Endometrial microvascular endothelial cells (primary cell): ENCODE data around the gene PRR32. TPM values are rescaled to one million over a fixed set of nuclear protein-coding genes. Genes with fewer than 3 reads are reported as not detected.
"Not testable (repeated sequence)": the region's sequence is repeated elsewhere in the genome, so short reads cannot be mapped to it uniquely, and the experiment has no call there.

Source experiments
- in situ Hi-C: cut with HindIII; loops from 2 replicates; pipeline ENCODE4 v1.10.0; 2017; ENCODE audit warnings: low sequenced_read_pairs, low pct_unique_long_range_greater_than_20kb; ENCODE audit errors: inconsistent ontology term
- total RNA-seq: library from RNA; depleted of rRNA; stranded (reverse); fragments of >200 nt; gene quantifications from one replicate; pipeline ENCODE4 v1.2.3, GENCODE V29; 2015; ENCODE audit errors: inconsistent ontology term

The PRR32 gene, protein sequence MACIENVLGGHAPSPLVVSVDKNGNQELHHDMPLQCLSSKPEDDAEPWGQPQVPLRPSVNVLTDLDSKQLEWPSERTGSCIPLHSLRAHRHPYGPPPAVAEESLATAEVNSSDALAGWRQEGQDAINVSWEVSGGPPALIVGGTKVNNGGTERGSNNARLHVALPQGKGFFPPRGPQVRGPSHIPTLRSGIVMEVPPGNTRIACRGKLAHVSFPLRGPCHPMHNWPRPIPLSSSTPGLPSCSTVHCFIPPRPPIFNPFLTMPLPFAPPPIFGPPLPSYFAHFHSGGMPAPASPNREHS
- total RNA-seq = not detected

DNA sequence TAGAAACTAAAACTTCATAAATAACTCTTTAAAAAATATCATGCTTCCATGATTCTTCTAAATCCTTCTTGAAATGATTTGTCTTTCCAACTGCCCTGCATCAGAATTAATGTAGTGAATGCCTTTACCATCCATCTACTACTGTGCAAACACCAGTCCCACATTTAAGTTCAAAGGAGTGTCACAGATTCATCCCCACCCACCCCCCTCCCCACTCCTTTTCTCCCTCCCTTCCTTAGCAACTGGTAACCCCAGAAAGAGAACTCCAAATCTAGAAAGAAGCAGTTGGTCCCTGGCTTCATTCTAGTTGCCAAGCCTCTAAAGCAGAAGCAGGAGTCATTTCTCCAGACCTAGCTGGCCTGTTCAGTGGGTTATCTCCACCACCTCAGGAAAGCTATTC, at the start of gene PRR32:
Gene PRR32, plus strand, starts transcription at position 301 of the 400 bp plus-strand sequence. CDS start 115 bp downstream, outside the sequence.
- in situ Hi-C loops = no loop called here

DNA sequence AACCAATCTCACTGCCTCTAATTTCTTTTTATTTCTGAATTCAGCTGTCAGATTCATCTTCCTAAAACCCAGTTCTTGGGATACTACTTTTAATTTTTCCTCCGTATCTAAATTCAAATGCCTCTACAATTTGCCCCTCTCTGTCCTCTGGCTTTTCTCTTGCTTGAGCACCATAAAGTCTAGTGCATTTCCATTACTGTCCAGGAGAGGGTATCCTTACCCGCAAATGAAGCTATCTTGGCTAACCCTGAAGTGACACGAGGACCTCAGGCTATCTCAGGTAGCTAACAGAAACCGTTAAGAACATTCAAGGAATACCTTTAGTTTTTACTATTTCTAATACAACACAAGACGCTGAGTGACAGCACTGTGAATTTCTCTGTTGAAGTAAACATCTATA, 49.4 kb upstream of the PRR32 start:
- in situ Hi-C loops = no loop called here

DNA sequence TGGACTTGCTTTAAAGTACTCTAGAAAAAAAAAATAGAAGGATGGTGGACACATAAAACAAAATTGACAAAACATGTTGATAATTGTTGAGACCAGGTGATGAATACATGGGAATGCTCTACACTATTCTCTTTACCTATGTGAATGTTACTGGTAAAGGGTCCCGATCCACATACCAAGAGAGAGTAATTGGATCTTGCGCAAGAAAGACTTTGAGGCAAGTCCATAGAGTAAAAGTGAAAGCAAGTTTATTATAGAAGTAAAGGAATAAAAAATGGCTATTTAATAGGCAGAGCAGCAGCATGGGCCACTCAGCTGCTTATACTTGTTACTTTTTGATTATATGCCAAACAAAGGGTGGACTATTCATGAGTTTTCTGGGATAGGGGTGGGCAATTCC, 34.0 kb upstream of the PRR32 start:
- in situ Hi-C loops = no loop called here

DNA sequence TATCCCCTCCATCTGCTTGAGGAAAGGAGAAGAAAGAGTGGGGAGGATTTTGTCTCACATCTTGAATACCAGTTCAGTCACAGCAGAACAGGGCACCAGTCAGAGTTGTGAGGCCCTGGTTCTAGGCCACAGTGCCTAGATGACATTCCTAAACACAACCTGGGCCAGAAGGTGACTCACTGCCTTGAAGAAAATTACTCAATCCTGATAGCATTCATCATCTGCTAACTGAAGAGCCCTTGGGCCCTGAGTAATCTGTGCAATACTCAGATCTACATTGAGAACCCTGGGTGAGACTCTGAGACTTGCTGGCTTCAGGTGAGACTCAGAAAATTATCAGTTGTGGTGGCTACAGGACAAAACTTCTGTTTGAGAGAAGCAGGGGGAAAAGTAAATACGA, 20.5 kb upstream of the PRR32 start:
- in situ Hi-C loops = no loop called here

DNA sequence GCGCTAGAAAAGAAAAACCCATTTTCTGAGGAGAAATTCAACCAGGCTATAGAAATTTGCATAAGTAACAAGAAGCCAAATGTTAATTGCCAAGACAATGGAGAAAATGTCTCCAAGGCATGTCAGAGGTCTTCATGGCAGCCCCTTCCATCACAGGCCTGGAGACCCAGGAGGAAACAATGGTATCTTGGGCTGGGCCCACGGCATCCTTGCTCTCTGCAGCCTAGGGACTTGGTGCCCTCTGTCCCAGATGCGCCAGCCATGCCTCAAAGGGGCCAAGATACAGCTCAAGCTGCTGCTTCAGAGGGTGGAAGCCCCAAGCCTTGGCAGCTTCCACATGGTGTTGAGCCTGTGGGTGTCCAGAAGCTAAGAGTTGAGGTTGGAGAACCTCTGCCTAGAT, 12.7 kb upstream of the PRR32 start:
- in situ Hi-C loops = not testable (repeated sequence)

DNA sequence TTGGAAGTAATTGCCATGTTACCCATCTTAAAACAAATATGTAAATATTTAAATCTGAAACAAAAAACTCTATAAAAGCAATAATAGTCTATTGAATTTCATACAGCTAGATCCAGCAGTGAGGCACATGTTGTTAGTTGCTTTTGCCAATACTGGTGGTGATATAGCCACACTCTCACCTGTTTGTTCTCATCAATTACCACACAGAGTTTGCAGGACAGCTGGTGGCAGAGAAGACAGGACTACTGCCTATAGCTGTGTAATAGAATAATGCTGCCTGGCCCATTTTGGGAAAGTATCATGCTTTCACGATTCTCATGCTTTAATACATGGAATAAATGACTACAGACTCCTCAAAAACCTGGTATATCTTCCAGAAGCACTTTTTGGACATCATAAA, 3.7 kb upstream of the PRR32 start:
- in situ Hi-C loops = no loop called here

DNA sequence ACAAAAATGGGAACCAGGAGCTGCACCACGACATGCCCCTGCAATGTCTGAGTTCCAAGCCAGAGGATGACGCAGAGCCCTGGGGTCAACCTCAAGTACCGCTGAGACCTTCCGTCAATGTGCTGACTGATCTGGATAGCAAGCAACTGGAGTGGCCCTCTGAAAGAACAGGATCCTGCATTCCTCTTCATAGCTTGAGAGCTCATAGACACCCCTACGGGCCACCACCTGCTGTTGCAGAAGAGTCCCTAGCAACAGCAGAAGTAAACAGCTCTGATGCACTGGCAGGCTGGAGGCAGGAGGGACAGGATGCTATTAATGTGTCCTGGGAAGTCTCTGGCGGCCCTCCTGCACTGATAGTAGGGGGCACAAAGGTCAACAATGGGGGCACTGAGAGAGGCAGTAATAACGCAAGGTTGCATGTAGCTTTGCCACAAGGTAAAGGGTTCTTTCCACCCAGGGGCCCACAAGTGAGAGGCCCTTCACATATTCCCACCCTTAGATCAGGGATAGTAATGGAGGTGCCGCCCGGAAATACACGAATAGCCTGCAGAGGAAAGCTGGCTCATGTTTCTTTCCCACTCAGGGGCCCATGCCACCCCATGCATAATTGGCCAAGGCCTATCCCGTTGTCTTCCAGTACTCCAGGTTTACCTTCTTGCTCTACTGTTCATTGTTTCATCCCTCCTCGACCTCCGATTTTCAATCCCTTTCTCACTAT, 1.3 kb downstream of the PRR32 start:
- in situ Hi-C loops = no loop called here

DNA sequence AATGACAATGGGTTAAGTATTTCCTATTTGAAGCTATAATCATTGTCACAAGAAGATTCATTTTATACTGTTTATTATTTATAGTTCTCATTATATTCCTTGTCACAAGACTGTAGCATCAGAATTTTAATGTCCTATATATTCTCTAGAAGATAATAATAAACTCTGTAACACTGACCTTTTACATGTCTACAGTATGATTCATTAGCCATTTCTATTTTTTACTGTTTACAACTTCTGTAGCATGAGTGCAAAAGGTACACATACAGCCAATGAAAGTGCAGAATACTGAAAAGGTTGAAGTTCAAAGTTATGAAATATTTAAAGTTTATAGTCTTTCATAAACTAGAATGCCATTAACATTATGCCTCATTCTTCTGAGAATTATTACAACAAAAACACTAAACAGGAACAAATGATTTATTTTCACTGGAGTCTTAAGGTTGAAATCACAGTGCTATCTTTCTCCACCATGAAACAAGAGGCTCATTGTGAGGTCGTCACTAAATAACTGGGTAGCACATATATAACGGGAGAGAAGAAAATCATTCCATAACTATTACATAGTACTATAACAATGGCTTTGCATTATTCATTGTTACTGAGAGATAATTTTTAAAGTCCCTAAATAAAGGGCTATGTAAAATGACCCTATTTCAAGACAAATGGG, 4.9 kb downstream of the PRR32 start:
- in situ Hi-C loops = no loop called here

DNA sequence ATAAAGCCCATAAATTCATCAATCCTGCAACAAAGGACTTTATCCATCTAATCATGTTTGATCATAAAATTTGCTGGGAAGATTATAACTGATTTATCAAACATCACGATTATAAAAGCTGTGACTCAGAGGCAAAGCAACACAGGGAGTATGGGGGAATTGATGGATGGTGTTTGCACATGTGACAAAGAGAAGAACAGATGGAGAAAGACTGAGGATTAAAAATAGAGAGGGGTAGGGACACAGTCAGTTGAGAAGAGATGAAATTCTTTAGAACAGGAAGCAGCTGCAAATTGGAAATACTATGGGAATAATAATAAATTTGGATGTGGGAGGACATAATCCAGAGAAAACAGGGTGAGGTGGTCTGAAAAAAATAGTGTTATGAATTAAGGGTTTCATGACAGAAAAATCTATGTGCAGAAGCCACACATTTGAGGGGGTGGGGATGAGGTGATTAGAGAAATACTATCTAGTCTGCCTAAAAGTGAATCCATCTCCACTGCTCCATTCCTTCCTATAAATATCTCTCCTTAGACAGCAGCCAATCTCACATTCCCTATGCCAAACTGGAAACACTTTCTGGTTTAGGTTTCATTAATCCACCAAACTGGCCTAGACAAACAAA, 6.2 kb downstream of the PRR32 start:
- in situ Hi-C loops = no loop called here

DNA sequence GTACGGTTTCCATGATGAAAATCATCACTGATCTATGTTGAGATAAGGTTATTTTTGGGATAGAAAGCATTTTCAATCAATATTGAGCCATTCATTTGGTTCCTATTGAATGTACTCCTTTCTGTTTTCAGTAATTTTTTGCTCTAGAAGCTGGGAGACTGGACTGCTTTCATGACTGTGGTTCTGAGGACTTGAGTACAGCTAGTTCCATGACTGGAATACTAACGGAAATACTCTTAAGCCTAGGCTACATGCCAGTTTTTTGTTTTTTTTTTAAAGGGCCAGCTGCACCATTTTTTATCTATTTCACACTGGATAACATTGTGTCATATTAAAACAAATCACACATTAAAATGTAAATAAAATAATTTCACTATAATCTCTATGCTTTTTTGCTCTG, 16.7 kb downstream of the PRR32 start:
- in situ Hi-C loops = no loop called here

DNA sequence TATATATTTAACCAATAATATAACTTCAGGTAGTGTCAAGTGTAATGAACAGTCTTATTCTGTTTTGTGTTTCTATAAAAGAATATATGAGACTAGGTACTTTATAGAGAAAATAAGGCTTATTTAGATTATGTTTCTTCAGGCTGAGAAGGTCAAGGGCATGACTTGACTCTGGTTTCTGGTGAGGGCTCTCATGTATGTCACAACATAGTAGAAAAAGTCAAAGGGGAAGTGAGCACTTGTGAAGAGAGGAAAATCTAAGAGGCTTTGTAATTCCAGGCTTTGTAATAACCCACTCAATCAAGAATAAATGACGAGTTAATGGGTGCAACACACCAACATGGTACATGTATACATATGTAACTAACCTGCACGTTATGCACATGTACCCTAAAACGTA, 27.6 kb downstream of the PRR32 start:
- in situ Hi-C loops = no loop called here

DNA sequence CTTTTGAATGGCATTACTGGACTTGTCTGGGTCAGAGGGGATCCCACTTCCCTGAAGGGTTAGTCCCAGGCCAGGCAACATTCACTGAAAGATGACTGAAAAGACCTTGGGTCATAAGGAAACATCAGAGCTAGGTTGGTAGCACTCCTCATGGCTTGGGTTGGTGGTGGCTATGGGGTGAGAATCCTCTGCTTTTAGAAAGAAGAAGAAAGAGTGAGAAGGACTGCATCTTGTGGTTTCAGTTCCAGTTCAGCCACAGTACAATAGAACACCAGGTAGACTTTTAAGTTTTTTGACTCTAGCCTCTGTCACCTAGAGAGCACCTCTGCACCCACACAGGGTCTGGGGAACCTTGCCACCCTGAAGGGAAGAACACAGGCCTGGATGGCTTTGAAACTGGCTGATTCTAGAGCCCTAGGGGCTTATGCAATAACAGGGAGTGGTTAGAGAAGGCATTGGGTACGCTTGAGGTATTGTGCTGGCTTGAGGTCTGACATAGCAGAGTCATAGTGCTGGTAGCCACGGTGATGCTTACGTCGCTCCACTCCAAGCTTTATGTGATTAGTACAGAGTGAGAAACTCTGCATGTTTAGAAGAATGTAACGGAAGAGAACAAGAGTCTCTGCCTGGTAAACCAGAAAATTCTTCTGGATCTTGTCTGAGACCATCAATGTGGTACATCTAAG, 36.5 kb downstream of the PRR32 start:
- in situ Hi-C loops = no loop called here
